AG04449 (cell line): Measurements from ENCODE around the gene RIT2.

Source experiments
- CTCF ChIA-PET: fragments of 350-600 bp; formaldehyde crosslinking; extraction: SDS; loops from one replicate; lab custom pipeline; 2021; ENCODE audit warnings: antibody characterized with exemption; lab: Yijun Ruan, JAX
- POLR2A ChIA-PET: fragments of 400-600, 350-600 bp; formaldehyde crosslinking; extraction: SDS; loops from one replicate; lab custom pipeline; 2020; ENCODE audit warnings: antibody characterized with exemption, inconsistent platforms; lab: Yijun Ruan, JAX
- DNase-seq: peaks from one replicate; pipeline ENCODE4 v3.0.0-alpha.2; 2010; ENCODE audit warnings: low read depth, low spot score
- H3K4me3 ChIP-seq: 2 replicates; pipeline ENCODE4 v1.5.1; 2011; ENCODE audit warnings: low read depth, mild to moderate bottlenecking, control low read depth, low read length
- TF ChIP-seq, protein P1 (sequence below): IDR thresholded peaks from one replicate; pipeline ENCODE4 v1.5.1; 2011; ENCODE audit warnings: mild to moderate bottlenecking, moderate library complexity, low read length, control low read depth, inconsistent platforms; ENCODE audit not compliant: insufficient read depth; ENCODE audit errors: missing control alignments

RIT2 gene

GRCh38 chr18:42920621-42921020 lies 194.9 kb downstream of the RIT2 start:
- H3K4me3 ChIP-seq = no peak overlapping the region
- TF ChIP-seq, protein P1, sequence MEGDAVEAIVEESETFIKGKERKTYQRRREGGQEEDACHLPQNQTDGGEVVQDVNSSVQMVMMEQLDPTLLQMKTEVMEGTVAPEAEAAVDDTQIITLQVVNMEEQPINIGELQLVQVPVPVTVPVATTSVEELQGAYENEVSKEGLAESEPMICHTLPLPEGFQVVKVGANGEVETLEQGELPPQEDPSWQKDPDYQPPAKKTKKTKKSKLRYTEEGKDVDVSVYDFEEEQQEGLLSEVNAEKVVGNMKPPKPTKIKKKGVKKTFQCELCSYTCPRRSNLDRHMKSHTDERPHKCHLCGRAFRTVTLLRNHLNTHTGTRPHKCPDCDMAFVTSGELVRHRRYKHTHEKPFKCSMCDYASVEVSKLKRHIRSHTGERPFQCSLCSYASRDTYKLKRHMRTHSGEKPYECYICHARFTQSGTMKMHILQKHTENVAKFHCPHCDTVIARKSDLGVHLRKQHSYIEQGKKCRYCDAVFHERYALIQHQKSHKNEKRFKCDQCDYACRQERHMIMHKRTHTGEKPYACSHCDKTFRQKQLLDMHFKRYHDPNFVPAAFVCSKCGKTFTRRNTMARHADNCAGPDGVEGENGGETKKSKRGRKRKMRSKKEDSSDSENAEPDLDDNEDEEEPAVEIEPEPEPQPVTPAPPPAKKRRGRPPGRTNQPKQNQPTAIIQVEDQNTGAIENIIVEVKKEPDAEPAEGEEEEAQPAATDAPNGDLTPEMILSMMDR = no peak
- ChIA-PET POLR2A (no interaction called here), CTCF (no interaction called here)
- DNase-seq = no peak

- CTCF ChIA-PET = no interaction called here
- no peak for DNase-seq
- no peak overlapping the region for H3K4me3 ChIP-seq
- POLR2A ChIA-PET = no interaction called here
- TF ChIP-seq, protein P1 = no peak
Observed at GRCh38 chr18:42915299-42915698, 200.2 kb downstream of the RIT2 start.

GRCh38 chr18:42914476-42914875 lies 201.0 kb downstream of the RIT2 start:
- TF ChIP-seq, protein P1 = no peak
- ChIA-PET POLR2A (no interaction called here), CTCF (no interaction called here)
- no peak for DNase-seq
- H3K4me3 ChIP-seq = no peak overlapping the region

GRCh38 chr18:42909095-42909494 lies 206.4 kb downstream of the RIT2 start:
- TF ChIP-seq, protein P1 = no peak
- ChIA-PET CTCF (no interaction called here), POLR2A (no interaction called here)
- H3K4me3 ChIP-seq = no peak overlapping the region
- DNase-seq = no peak

DNA sequence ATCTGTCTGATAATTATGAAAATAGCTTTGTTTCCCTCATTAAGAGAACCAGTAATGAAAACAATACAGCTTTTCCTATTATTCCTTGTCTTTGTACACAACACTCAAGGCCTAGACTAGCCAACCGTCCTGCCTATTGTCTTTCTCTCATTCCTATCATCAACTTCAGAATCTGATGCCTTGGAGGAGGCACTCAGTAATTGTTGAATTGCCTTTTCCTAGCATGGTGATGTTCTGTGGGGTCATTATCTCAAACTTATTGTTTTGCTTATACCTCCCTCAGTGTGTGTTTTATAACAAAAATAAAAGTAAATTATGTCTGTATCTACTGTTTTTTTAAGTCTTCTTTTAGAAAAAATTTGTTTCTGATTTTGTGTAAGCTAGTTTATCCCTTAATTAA lies 208.7 kb downstream of the RIT2 start:
- TF ChIP-seq, protein P1 = no peak
- ChIA-PET CTCF (no interaction called here), POLR2A (no interaction called here)
- no peak for DNase-seq
- H3K4me3 ChIP-seq = no peak overlapping the region

DNA sequence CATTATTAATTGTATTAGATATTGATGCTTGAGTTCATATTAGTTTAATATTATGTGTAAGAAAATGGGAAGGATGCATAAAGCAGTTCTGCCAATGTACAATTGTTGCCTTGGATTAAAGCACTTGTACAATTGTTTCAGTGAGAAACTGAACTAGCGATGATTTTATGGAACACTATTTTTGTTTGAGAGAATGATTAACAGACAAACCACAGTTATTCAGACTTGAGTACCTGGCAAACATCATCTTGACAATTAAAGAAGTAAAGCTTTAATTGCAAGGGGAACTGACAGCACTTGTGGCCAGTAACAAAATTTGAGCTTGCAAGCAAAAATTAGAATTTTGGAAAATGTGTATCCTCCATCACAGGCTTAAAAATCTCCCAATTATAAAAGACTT lies 214.3 kb downstream of the RIT2 start:
- no peak for DNase-seq
- ChIA-PET POLR2A (no interaction called here), CTCF (no interaction called here)

More for the DNA sequence above, 214.3 kb downstream of the RIT2 start:
- TF ChIP-seq, protein P1 = no peak
- H3K4me3 ChIP-seq = no peak overlapping the region
